Dermis microvascular lymphatic vessel endothelial cell (primary cell): ENCODE results near the gene HTRA2. TPM values are rescaled to one million over a fixed set of nuclear protein-coding genes. Genes with fewer than 3 reads are reported as not detected.
A peak's percentile ranks its signal among the peaks of the same experiment; 100 is the strongest.
"Not testable (repeated sequence)": the region's sequence is repeated elsewhere in the genome, so short reads cannot be mapped to it uniquely, and the experiment has no call there.

Experiments used
- DNase-seq, 2 donors: peaks; one replicate each; pipeline versions ENCODE4 v3.0.0 to v3.0.0-alpha.2; 2010; ENCODE audit warnings: low read depth in 2 of 2
- total RNA-seq: library from RNA; depleted of rRNA; stranded (reverse); fragments of >200 nt; gene quantifications from 2 replicates; pipeline ENCODE4 v1.2.1, GENCODE V29; 2014

The HTRA2 gene
- 40.3 and 51.7 TPM in 2 replicates for total RNA-seq

- DNase-seq, result peak; percentile 92 to 96
Measured at GRCh38 chr2:74529357-74530238, at the start of gene HTRA2, which contains the start of gene AUP1. Gene HTRA2 (plus strand): TSS chr2:74529933. CDS start chr2:74530007, 74 bp downstream. Gene AUP1 (minus strand): TSS chr2:74529706. CDS start chr2:74529629, 77 bp downstream.

GRCh38 chr2:74481431-74481830, 48.3 kb upstream of the HTRA2 start:
- DNase-seq, result no peak

GRCh38 chr2:74481961-74482800, 47.6 kb upstream of the HTRA2 start:
- peak in 1 of 2 donors; percentile 79 for DNase-seq

GRCh38 chr2:74482801-74483674, 46.7 kb upstream of the HTRA2 start, which contains the start of the genes CCDC142 and TTC31:
Gene CCDC142 (minus strand): TSS chr2:74482998. CDS start chr2:74482837, 161 bp downstream.
Gene TTC31 (plus strand): TSS chr2:74483081. CDS start chr2:74483096, 15 bp downstream.
- peak; percentile 88 to 97 for DNase-seq

- DNase-seq, result not testable (repeated sequence)
Measured at GRCh38 chr2:74483675-74484164, 46.0 kb upstream of the HTRA2 start.

GRCh38 chr2:74486141-74486540, 43.6 kb upstream of the HTRA2 start:
- no peak for DNase-seq

- no peak for DNase-seq
Measured at GRCh38 chr2:74488643-74489481, 40.9 kb upstream of the HTRA2 start.

- DNase-seq, result no peak
Measured at GRCh38 chr2:74489906-74490305, 39.8 kb upstream of the HTRA2 start.

- no peak for DNase-seq
Measured at GRCh38 chr2:74491648-74492544, 37.8 kb upstream of the HTRA2 start.

- DNase-seq, result no peak
Measured at GRCh38 chr2:74493546-74493945, 36.2 kb upstream of the HTRA2 start.

- no peak for DNase-seq
Measured at GRCh38 chr2:74495440-74495839, 34.3 kb upstream of the HTRA2 start.

- no peak for DNase-seq
Measured at GRCh38 chr2:74496997-74497776, 32.5 kb upstream of the HTRA2 start.

- DNase-seq, result no peak
Measured at GRCh38 chr2:74497777-74498499, 31.8 kb upstream of the HTRA2 start.

- DNase-seq, result no peak
Measured at GRCh38 chr2:74498500-74499266, 31.1 kb upstream of the HTRA2 start.

GRCh38 chr2:74499267-74499939, 30.3 kb upstream of the HTRA2 start, which contains the start of gene LBX2:
Gene LBX2 (minus strand): TSS chr2:74499603. CDS start chr2:74499537, 66 bp downstream.
- DNase-seq, result no peak
